Fibroblast of mammary gland (primary cell): ENCODE measurements around the gene JMJD6.

Experiments used
- DNase-seq: peaks from one replicate; pipeline ENCODE4 v3.0.0-alpha.2; 2010; ENCODE audit warnings: low read depth
- H3K4me3 ChIP-seq: 2 replicates; pipeline ENCODE4 v1.5.1; 2011; ENCODE audit warnings: low read depth, mild to moderate bottlenecking, low read length, moderate library complexity; ENCODE audit not compliant: control insufficient read depth
- TF ChIP-seq, protein P1 (sequence below): conservative IDR thresholded peaks from 2 replicates; pipeline ENCODE4 v1.5.1; 2011; ENCODE audit warnings: low read depth, low read length, inconsistent platforms; ENCODE audit not compliant: control insufficient read depth, insufficient read depth

The JMJD6 gene

DNA sequence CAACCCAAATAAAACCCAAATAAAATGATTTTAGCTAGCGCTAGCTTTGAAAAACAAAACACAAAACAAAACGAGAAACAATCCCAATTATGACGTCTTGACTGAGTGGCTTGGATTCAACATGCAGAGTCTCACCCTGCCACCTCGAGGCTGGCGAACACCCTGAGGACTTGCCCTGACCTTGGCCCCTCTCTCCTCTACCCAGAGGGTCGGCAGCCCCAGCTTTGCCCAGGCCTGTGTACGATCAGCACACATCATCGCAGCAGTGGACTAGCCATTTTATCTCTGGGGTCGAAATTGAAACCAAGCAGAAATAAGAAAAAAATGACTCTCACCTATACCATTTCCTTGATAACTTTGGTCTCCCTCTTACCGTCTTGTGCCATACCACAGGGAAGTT lies 4.9 kb downstream of the JMJD6 start:
- no peak for DNase-seq
- TF ChIP-seq, protein P1, sequence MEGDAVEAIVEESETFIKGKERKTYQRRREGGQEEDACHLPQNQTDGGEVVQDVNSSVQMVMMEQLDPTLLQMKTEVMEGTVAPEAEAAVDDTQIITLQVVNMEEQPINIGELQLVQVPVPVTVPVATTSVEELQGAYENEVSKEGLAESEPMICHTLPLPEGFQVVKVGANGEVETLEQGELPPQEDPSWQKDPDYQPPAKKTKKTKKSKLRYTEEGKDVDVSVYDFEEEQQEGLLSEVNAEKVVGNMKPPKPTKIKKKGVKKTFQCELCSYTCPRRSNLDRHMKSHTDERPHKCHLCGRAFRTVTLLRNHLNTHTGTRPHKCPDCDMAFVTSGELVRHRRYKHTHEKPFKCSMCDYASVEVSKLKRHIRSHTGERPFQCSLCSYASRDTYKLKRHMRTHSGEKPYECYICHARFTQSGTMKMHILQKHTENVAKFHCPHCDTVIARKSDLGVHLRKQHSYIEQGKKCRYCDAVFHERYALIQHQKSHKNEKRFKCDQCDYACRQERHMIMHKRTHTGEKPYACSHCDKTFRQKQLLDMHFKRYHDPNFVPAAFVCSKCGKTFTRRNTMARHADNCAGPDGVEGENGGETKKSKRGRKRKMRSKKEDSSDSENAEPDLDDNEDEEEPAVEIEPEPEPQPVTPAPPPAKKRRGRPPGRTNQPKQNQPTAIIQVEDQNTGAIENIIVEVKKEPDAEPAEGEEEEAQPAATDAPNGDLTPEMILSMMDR: no peak
- no peak overlapping the region for H3K4me3 ChIP-seq

DNA sequence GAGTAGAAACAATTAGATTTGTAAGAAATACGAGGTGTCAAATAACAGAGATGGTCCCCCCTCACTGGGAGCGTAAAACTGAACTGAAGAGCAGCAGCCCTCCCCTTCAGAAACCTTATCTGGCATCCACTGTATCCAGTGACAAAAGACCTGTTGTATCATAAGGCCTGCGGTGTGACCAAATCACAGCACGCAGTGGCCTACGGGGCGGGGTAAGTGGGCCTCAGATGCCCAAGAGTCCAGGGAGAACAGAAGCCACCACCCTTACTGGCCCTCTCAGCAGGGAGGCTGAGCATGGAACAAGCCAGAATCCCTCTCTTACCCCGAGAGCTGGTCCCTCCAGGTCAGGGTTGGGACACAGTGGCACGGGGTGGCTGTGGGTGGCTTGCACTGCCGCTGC lies 5.5 kb downstream of the JMJD6 start:
- H3K4me3 ChIP-seq: no peak overlapping the region
- DNase-seq: no peak
- TF ChIP-seq, protein P1: no peak

DNA sequence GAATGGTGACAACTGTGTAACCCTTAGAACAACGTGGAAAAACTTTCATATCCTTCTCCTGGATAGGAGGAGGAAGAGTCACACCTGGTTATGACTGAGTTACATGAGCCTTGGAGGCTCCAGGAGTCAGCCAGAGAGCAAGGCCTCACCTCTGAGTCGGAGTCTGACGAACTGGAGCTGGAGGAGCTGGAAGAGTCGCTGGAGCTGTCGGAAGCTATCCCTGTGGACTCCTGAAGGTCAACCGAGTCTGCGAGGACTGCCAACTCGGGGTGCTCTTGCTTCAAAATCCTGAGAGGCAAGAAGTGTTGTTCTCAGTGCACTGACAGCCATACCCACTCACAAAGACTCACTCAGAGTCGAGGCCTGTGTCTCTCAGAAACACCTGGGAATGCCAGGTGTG lies 6.2 kb downstream of the JMJD6 start:
- TF ChIP-seq, protein P1: no peak
- DNase-seq: no peak
- H3K4me3 ChIP-seq: no peak overlapping the region

DNA sequence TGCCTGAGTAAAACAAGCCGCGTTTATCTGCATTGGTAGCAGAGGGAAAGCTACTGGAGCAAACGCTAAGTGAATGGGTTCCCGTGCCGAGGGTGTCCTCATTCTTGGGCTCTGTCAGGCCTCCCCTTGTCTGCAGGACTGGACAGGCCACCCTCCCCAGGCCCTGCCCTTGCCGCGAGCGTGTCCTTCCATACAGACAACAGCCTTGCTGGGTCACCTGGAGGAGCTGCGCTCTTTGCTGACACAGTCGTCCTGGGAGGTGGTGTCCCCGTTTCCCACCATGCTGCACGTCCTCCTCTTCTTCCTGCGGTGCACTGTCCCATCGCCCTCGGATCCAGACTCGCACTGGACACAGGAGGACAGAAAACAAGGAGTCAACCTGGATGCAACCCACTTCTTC lies 7.9 kb downstream of the JMJD6 start:
- H3K4me3 ChIP-seq: no peak overlapping the region

DNA sequence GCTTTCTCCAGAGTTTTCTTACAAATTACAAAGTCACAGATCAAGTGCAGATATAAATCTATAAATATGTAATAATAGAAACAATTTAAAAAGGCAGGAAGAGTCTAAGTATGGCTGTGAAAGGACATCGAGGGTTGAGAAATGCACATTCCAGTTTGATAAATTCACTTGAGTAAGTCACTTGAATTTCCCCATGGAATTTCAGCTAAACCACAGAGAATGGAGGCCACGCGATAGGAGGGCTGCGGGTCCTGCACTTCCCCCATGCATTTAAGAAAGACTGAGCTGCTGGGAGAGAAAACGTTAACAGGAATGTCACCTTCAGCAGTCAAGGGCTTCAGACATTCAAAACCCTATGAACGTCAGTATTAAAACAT lies 9.6 kb downstream of the JMJD6 start:
- TF ChIP-seq, protein P1: no peak
- DNase-seq: peak; percentile 91
- H3K4me3 ChIP-seq: peak overlapping the region; percentile 21

More for the DNA sequence above, 7.9 kb downstream of the JMJD6 start:
- DNase-seq: no peak
- TF ChIP-seq, protein P1: no peak

DNA sequence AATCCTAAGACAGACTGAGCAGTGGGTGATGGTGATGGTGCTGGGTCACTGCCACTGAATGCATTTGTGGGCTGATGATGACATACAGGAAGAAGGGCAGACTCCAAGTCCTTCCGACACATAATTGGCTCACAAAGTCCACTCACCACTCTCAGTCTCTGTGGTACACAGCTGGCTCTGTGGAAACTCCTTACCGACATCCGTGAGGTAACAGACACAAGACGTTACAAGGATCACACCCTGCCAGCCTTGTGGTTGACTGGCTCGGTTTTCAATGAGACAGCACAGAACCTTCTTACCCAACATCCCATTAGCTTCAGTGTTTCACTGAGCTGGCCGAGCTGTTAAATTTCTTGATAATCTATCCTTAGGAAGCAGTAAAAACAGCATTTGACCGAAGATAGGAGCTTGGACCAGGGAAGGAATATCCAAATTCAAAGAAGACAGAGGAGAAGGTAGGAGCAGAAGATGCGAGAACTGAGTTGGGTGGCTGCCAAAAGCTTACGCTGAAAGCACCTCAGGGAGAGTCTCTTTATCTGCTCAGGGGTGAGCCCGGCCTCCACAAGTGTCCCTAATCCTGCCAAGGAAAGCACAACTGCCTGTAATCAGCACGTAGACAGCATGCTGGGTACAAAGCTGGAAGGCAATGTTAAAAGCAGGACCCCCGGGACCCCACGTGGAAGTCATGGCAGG lies 10.1 kb downstream of the JMJD6 start:
- peak; percentile 100 for DNase-seq
- peak overlapping the region; percentile 21 for H3K4me3 ChIP-seq
- TF ChIP-seq, protein P1: no peak

DNA sequence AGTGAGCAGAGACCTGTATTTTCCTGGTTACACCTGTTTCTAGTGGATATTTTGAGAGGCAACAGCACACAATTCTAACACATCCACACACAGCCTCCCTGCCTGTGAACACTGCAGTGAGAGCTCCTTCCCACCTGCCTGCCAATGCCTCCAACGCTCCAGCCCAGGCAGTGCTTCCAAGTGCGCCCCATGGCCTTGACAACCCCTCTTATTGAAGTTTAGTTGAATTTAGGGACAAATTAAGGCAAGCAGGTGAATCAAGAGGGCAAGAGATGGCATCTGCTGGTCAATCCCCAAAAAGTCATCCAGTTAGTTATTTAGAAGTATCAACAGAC lies 10.9 kb downstream of the JMJD6 start:
- TF ChIP-seq, protein P1: no peak

More for the DNA sequence above, 10.9 kb downstream of the JMJD6 start:
- no peak for DNase-seq
- H3K4me3 ChIP-seq: no peak overlapping the region
